ENCODE measurements around the gene SLC2A2.

GRCh38 chr3:170962411-170962810, 64.1 kb downstream of the SLC2A2 start:
- TF ChIP-seq EP300 (IDR thresholded peaks at IDR 0.05) (no peak), CTCF (IDR thresholded peaks at IDR 0.05) (no peak), POLR2A (IDR thresholded peaks at IDR 0.05) (no peak)

Measured in ovary (tissue), 3 donors.